ENCODE data around the gene SSBP3.

DNA sequence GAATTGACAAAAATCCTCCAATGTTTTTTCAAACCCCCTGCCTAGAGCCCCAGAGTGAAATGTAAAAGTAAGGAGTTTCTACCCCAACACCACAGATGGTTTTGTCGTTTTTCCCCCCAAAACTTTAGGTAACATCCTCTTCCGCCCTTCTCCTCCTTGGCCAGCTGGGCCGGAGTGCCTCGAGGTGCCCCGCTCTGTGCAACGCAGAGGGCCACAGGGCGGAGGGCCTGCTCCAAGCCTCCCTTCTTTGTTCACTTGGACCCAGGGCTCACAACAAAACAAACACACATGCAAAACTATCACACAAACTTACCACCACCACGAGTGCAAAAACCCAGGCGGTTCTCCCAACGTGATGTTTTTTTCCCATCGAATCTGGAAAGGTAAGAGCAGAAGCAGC, 1.9 kb downstream of the SSBP3 start:
- TF ChIP-seq, protein P1, sequence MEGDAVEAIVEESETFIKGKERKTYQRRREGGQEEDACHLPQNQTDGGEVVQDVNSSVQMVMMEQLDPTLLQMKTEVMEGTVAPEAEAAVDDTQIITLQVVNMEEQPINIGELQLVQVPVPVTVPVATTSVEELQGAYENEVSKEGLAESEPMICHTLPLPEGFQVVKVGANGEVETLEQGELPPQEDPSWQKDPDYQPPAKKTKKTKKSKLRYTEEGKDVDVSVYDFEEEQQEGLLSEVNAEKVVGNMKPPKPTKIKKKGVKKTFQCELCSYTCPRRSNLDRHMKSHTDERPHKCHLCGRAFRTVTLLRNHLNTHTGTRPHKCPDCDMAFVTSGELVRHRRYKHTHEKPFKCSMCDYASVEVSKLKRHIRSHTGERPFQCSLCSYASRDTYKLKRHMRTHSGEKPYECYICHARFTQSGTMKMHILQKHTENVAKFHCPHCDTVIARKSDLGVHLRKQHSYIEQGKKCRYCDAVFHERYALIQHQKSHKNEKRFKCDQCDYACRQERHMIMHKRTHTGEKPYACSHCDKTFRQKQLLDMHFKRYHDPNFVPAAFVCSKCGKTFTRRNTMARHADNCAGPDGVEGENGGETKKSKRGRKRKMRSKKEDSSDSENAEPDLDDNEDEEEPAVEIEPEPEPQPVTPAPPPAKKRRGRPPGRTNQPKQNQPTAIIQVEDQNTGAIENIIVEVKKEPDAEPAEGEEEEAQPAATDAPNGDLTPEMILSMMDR (conservative IDR thresholded peaks at IDR 0.05), result no peak
- TF ChIP-seq EZH2 (IDR thresholded peaks at IDR 0.05; ENCODE audit: low read depth), result no peak
